Epithelial cell of proximal tubule (primary cell): ENCODE data around the gene NSUN3. TPM values are rescaled to one million over a fixed set of nuclear protein-coding genes. Genes with fewer than 3 reads are reported as not detected.

Experiments
- DNase-seq: peaks from one replicate; pipeline ENCODE4 v3.0.0-alpha.2; 2011; ENCODE audit warnings: low read depth
- H3K4me3 ChIP-seq: 2 replicates; pipeline ENCODE4 v1.5.1; 2011; ENCODE audit warnings: low read depth, mild to moderate bottlenecking, low read length
- CTCF ChIP-seq: conservative IDR thresholded peaks from 2 replicates; pipeline ENCODE4 v1.5.1; 2012; ENCODE audit warnings: low read depth, mild to moderate bottlenecking, low read length
- total RNA-seq: library from RNA; depleted of rRNA; stranded (reverse); fragments of >200 nt; gene quantifications from 2 replicates; pipeline ENCODE4 v1.2.3, GENCODE V29; 2015

Gene NSUN3
- total RNA-seq = 5.4 and 7.0 TPM in 2 replicates

GRCh38 chr3:94062513-94063404 is at the start of gene NSUN3, which contains the start of gene DHFR2:
TSS of gene NSUN3 (plus strand) at chr3:94063061. CDS start at chr3:94063127, 66 bp downstream.
TSS of gene DHFR2 (minus strand) at chr3:94062916. CDS start at chr3:94061511, 1,405 bp downstream.
- H3K4me3 ChIP-seq = peak within 1 kb of the TSS; percentile 85
- DNase-seq = peak; percentile 92
- TF ChIP-seq CTCF = no peak

GRCh38 chr3:94015025-94015424 is 47.8 kb upstream of the NSUN3 start:
- no peak for DNase-seq
- H3K4me3 ChIP-seq = no peak overlapping the region
- TF ChIP-seq CTCF = no peak

- TF ChIP-seq CTCF = no peak
- no peak overlapping the region for H3K4me3 ChIP-seq
- DNase-seq = no peak
These were observed 43.2 kb upstream of the NSUN3 start for GRCh38 chr3:94019659-94020058.

- H3K4me3 ChIP-seq = no peak overlapping the region
- TF ChIP-seq CTCF = no peak
- no peak for DNase-seq
These were observed 42.6 kb upstream of the NSUN3 start for GRCh38 chr3:94020293-94020692.

GRCh38 chr3:94024385-94024784 is 38.5 kb upstream of the NSUN3 start:
- DNase-seq = no peak
- TF ChIP-seq CTCF = no peak
- H3K4me3 ChIP-seq = no peak overlapping the region

GRCh38 chr3:94026623-94027022 is 36.2 kb upstream of the NSUN3 start:
- DNase-seq = no peak
- no peak for TF ChIP-seq CTCF
- no peak overlapping the region for H3K4me3 ChIP-seq
